ENCODE results near the gene APCDD1. TPM values are rescaled to one million over a fixed set of nuclear protein-coding genes. Genes with fewer than 3 reads are reported as not detected.

APCDD1 gene
- total and polyA plus RNA-seq, 2 of the 13 experiments (the other 11 are each of a cell fraction or from before 2014, with no cell fraction given): 2.1 to 8.6 TPM

GRCh38 chr18:10500038-10500437, 45.6 kb downstream of the APCDD1 start:
- no peak overlapping the region for H3K4me3 ChIP-seq (replicated peaks in 1 of 3; ENCODE audit: insufficient read depth in 1 of 3, low read depth in 2 of 3, low read length in 3 of 3)
- WGBS (ENCODE audit: low lambda C conversion rate): 8% methylated on average over 2 of the region's 2 CpGs
- BruUV-seq (replicated peaks): no TSS peak
- in situ Hi-C loops (cut with HindIII; ENCODE audit: extremely low pct_ligation_motif_present, low pct_unique_long_range_greater_than_20kb) (no loop called here), intact Hi-C loops (cut with micrococcal nuclease; ENCODE audit: unreplicated experiment) (no loop called here)
- TF ChIP-seq HHEX (CRISPR knock-in tag; IDR thresholded peaks at IDR 0.05) (no peak), ZNF713 (CRISPR knock-in tag; IDR thresholded peaks at IDR 0.05) (no peak), PRDM4 (CRISPR knock-in tag; IDR thresholded peaks at IDR 0.05; ENCODE audit: borderline replicate concordance) (no peak), SMARCC2 (IDR thresholded peaks at IDR 0.05) (no peak), ZNF557 (CRISPR knock-in tag; IDR thresholded peaks at IDR 0.05) (no peak), SMAD1 (CRISPR knock-in tag; IDR thresholded peaks at IDR 0.05; ENCODE audit: borderline replicate concordance, low read depth) (no peak), TEAD3 (CRISPR knock-in tag; optimal IDR thresholded peaks at IDR 0.05; ENCODE audit: borderline replicate concordance) (no peak), ZNF333 (CRISPR knock-in tag; IDR thresholded peaks at IDR 0.05; ENCODE audit: borderline replicate concordance) (no peak), ZNF549 (CRISPR knock-in tag; IDR thresholded peaks at IDR 0.05) (no peak), DRAP1 (CRISPR knock-in tag; IDR thresholded peaks at IDR 0.05) (no peak), MAZ (IDR thresholded peaks at IDR 0.05; ENCODE audit: borderline replicate concordance, low read depth, low read length) (no peak), MAZ (CRISPR knock-in tag; IDR thresholded peaks at IDR 0.05; ENCODE audit: low read depth) (no peak), ERF (CRISPR knock-in tag; IDR thresholded peaks at IDR 0.05) (no peak), RBM22 (optimal IDR thresholded peaks at IDR 0.05; ENCODE audit: low read length) (no peak), ZFY (CRISPR knock-in tag; IDR thresholded peaks at IDR 0.05) (no peak), ZNF121 (CRISPR knock-in tag; IDR thresholded peaks at IDR 0.05) (no peak)
- H3K9me3 ChIP-seq (ENCODE audit: low read length): no peaks in the 10 kb centered on the region
- ChIA-PET CTCF (ENCODE audit: low intra/inter-chr PET ratio, low total read pairs) (no interaction called here), POLR2A (no interaction called here)
- H3K4me2 ChIP-seq (ENCODE audit: low read depth, low read length): no peak overlapping the region
- DNase-seq (ENCODE audit: low spot score) (no peak), ATAC-seq (no peak), FAIRE-seq (no peak)
- no peaks in the 10 kb centered on the region for H3K79me2 ChIP-seq (ENCODE audit: insufficient read depth, low read length)
- no peaks in the 10 kb centered on the region for H4K20me1 ChIP-seq (ENCODE audit: insufficient read depth, low read length)
- no peaks in the 10 kb centered on the region; a peak in 1 of 5 replicates for H3K27me3 ChIP-seq (ENCODE audit: control insufficient read depth in 1 of 2, insufficient read depth in 2 of 2, low read length in 2 of 2)
- H3K9ac ChIP-seq (ENCODE audit: insufficient read depth, low read depth, low read length): no peak overlapping the region
- H2AFZ ChIP-seq (ENCODE audit: low read length): no peak overlapping the region
- H3K36me3 ChIP-seq (replicated peaks in 1 of 2; ENCODE audit: control insufficient read depth in 1 of 2, insufficient read depth in 2 of 2, low read length in 2 of 2): no peaks in the 10 kb centered on the region
- no peaks in the 10 kb centered on the region for H3K4me1 ChIP-seq (ENCODE audit: insufficient read depth, low read length)
- no peak overlapping the region for H3K27ac ChIP-seq (ENCODE audit: extremely low read length, insufficient read depth, low read length)

Measured in HepG2 (cell line).